Fibroblast of pulmonary artery (primary cell): ENCODE data around the gene SLC6A8.
"Not testable (repeated sequence)": the region's sequence is repeated elsewhere in the genome, so short reads cannot be mapped to it uniquely, and the experiment has no call there.

Source experiments
- DNase-seq: peaks from one replicate; pipeline ENCODE4 v3.0.0-alpha.2; 2010; ENCODE audit warnings: low read depth
- H3K4me3 ChIP-seq: replicated peaks from 2 replicates; pipeline ENCODE4 v1.5.1; 2011; ENCODE audit warnings: low read depth, mild to moderate bottlenecking, control low read depth, low read length, moderate library complexity
- TF ChIP-seq, protein P1 (sequence below): IDR thresholded peaks from 2 replicates; pipeline ENCODE4 v1.5.1; 2011; ENCODE audit warnings: mild to moderate bottlenecking, control low read depth, low read length, inconsistent platforms; ENCODE audit errors: missing control alignments

The SLC6A8 gene

DNA sequence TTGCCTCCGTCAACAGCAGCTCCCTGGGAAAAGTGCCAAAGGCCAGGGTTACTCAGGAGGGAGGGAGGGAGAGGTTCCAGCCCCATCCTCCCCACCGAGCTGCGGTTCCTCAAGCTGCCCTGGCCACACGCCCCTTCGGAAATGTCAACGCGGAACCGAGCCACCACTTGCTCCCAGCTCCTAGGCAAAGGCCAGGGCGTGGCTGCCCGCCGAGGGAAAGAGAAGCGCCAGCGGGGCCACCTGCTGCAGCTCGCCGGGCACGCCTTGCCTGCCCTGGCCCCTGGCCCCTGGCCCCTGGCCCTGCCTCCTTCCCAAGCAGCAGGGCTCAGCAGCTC is 15.3 kb downstream of the SLC6A8 start:
- DNase-seq, result peak; percentile 78
- H3K4me3 ChIP-seq, result no peak overlapping the region
- TF ChIP-seq, protein P1, sequence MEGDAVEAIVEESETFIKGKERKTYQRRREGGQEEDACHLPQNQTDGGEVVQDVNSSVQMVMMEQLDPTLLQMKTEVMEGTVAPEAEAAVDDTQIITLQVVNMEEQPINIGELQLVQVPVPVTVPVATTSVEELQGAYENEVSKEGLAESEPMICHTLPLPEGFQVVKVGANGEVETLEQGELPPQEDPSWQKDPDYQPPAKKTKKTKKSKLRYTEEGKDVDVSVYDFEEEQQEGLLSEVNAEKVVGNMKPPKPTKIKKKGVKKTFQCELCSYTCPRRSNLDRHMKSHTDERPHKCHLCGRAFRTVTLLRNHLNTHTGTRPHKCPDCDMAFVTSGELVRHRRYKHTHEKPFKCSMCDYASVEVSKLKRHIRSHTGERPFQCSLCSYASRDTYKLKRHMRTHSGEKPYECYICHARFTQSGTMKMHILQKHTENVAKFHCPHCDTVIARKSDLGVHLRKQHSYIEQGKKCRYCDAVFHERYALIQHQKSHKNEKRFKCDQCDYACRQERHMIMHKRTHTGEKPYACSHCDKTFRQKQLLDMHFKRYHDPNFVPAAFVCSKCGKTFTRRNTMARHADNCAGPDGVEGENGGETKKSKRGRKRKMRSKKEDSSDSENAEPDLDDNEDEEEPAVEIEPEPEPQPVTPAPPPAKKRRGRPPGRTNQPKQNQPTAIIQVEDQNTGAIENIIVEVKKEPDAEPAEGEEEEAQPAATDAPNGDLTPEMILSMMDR, result no peak

DNA sequence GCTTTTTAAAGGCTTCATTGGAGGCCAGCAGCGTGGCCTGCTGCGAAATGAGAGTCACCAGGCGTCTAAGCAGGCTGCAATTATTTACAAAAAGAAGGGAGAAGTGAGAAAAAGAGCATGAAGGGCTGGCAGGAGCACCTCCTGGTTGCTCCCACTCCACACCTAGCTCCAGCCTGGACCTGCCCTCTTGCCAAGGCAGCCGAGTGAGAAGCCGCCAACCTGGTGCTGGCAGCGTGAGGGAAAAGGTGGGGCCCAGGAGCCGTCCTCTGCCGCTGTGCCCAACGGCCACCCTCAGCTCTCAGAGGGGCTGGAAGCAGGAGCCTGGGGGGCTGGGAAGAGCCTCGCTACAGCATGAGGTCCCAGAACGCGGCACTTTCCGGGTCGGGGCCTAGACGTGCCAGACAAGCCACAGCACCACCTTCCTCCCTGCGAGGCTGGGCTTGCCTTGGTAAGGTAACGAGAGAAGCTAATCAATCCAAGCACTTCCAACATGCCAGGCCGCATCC is 16.3 kb downstream of the SLC6A8 start:
- H3K4me3 ChIP-seq, result no peak overlapping the region
- TF ChIP-seq, protein P1, result no peak
- no peak for DNase-seq

DNA sequence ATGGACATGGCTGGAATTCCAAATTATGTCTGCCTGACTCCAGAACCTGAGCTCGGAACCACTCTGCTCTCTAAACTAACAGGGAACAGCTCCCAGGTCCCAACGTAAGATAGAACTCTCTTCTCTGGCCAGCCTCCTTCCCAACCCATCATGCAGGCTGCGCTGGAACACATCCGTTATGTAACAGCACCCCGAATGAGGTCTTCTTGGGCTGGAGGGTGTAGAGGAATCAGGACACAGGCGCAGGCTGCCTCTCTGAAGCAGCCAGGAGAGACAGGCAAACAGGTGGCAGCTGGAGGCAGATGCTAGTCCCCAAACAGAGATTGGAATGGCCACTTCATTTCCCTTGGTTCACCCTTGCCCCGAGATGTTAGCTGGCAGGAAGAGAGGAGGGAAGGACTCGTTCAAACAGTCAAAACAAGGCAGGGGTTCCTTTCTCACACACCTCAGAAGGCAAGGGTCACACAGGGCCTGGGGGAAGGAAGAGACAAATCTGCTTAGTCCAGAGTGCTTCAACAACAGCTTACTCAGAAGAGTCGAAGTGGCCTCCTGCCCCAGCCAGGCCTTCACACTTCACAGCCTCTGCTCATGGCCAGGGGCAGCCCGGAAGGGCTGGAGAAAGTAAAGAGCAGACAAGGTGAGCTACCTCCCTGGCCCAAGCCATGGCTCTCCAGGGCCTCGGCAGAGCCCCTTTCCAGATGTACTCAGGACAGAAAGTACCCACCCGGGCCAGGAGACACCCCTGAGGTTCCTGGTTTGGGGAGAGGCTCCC is 17.1 kb downstream of the SLC6A8 start:
- H3K4me3 ChIP-seq, DNase-seq: not testable (repeated sequence)

DNA sequence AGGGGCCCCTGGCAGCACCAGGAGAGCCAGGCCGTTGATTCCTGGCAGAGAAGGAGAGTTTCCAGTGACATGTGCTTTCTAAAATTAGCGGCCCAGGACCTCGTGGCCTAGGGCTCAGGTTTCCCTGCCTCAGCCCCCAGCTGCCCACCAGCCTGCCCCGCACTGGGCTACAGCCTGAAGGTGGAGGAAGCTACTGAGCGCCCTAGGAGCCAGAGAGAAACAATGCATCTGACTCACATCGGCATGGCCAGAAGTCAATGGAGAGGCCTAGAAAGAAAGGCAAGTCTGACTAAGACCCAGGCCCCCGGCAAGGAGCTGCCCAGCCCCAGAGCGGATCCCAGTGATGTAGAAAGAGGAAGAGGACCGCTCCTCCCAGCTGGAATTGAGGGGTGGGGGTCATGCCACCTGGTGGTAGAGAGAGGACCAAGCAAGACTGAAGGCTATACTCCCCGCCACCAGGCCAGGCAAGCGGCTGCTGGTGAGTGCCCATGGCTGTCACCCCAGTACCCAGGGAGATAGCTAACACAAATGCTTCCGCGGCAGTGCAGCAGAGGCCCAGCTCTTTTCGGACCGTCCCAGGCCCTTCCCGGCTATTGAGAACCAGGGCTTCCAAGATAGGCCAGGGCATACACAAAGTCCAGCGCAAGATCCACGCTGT is 17.8 kb downstream of the SLC6A8 start:
- not testable (repeated sequence) for H3K4me3 ChIP-seq, DNase-seq

DNA sequence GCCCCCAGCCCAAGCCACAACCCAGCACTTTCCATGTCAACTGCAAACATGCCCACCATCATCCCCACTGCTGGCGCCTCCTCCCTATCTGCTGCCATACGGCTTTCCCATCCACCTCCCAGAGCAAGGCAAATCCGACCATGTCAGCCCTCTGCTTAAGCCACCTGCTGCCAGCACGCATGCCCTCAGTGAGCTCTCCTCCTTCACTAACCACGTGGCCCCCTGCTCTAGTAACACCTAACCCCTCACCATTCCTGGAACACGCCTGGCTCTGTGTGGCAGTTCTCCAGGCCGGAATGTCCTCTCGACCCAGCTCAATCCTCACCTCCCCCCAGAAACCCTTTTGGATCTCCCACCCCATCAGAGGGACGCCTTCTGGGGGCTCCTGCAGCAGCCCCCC is 19.1 kb downstream of the SLC6A8 start:
- DNase-seq, result no peak
- TF ChIP-seq, protein P1, result no peak
- H3K4me3 ChIP-seq, result no peak overlapping the region

DNA sequence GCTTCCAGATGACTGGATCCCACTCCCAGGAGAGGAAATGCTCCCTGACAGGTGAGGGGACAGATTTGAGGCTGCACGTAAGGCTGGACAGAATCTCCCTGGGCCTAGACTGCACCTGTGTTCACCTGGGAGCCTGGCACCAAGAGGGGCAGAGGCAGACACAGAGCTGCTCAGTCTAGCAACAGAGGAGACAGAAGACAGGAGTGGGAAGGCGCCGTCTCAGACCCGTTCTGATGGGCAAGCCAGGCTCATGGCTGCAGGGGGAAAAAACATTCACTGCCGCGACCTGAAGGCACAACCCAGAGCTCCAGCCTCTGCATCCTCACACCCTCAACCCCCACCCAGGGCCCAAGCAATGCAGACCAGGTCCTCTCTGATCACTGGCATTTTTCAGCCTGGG is 19.7 kb downstream of the SLC6A8 start:
- TF ChIP-seq, protein P1, result no peak
- H3K4me3 ChIP-seq, result no peak overlapping the region
- DNase-seq, result no peak

DNA sequence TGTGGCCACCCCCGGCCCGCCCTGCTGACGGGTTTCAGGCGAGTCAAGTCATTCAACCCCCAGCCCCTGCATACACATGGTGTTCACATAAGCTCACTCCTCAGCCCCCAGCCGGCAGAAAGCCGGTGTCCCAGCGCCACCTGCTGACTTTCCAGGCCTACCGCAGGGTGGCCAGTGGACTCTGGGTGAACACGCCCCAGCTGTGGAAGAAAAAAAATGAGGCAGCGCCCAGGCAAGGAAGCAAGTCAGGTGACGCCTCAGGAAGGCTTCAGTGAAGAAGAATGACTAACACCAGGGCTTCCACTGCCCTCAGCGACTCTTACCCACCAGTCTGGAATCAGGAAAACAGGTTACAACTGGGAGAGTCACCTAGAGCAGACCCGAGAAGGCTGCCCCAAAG is 20.7 kb downstream of the SLC6A8 start:
- no peak overlapping the region for H3K4me3 ChIP-seq
- peak; percentile 78 for DNase-seq

More for the DNA sequence above, 20.7 kb downstream of the SLC6A8 start:
- TF ChIP-seq, protein P1, result peak; percentile 59
